GM12875 (cell line): ENCODE measurements around the gene HS3ST2.
"Not testable (repeated sequence)": the region's sequence is repeated elsewhere in the genome, so short reads cannot be mapped to it uniquely, and the experiment has no call there.

Source experiments
- H3K4me3 ChIP-seq: one replicate; pipeline ENCODE4 v1.5.1; 2011; ENCODE audit warnings: low read depth, low read length, control low read depth
- CTCF ChIP-seq: IDR thresholded peaks from 2 replicates; pipeline ENCODE4 v1.5.1; 2011; ENCODE audit warnings: low read depth, mild to moderate bottlenecking, control low read depth, inconsistent platforms, low read length, moderate library complexity, borderline replicate concordance; ENCODE audit not compliant: insufficient read depth

HS3ST2 gene

GRCh38 chr16:22887445-22887844 lies 73.5 kb downstream of the HS3ST2 start:
- H3K4me3 ChIP-seq: no peak overlapping the region
- TF ChIP-seq CTCF: no peak

- TF ChIP-seq CTCF: no peak
Measured at GRCh38 chr16:22888791-22889190, 74.8 kb downstream of the HS3ST2 start.

GRCh38 chr16:22890976-22891375 lies 77.0 kb downstream of the HS3ST2 start:
- no peak for TF ChIP-seq CTCF
- no peak overlapping the region for H3K4me3 ChIP-seq

More at GRCh38 chr16:22888791-22889190, 74.8 kb downstream of the HS3ST2 start:
- no peak overlapping the region for H3K4me3 ChIP-seq

GRCh38 chr16:22897184-22897583 lies 83.2 kb downstream of the HS3ST2 start:
- H3K4me3 ChIP-seq: no peak overlapping the region
- no peak for TF ChIP-seq CTCF

GRCh38 chr16:22898131-22898530 lies 84.2 kb downstream of the HS3ST2 start:
- H3K4me3 ChIP-seq: no peak overlapping the region
- TF ChIP-seq CTCF: no peak

- TF ChIP-seq CTCF: peak; percentile 66
- H3K4me3 ChIP-seq: no peak overlapping the region
Measured at GRCh38 chr16:22898874-22899348, 84.9 kb downstream of the HS3ST2 start.

- not testable (repeated sequence) for H3K4me3 ChIP-seq
Measured at GRCh38 chr16:22899567-22899966, 85.6 kb downstream of the HS3ST2 start.

GRCh38 chr16:22900863-22901262 lies 86.9 kb downstream of the HS3ST2 start:
- no peak overlapping the region for H3K4me3 ChIP-seq
- no peak for TF ChIP-seq CTCF
